Breast epithelium (tissue), 3 donors: ENCODE measurements around the gene FAM174C.
A peak's percentile ranks its signal among the peaks of the same experiment; 100 is the strongest.

Source experiments
- POLR2A ChIP-seq: fragments of 450-650 bp; IDR thresholded peaks from one replicate; pipeline ENCODE4 v1.6.1; 2016; ENCODE audit warnings: antibody characterized with exemption, mild to moderate bottlenecking, moderate library complexity
- POLR2AphosphoS5 ChIP-seq, 3 donors: sonication (generic); formaldehyde crosslinking; IDR thresholded peaks; one replicate each; pipeline ENCODE4 v1.6.1; 2017; ENCODE audit warnings: antibody characterized with exemption in 3 of 3
- TF ChIP-seq, protein P1 (sequence below), 3 donors: fragments of 450-650 bp; IDR thresholded peaks; one replicate each; pipeline ENCODE4 v1.5.1; 2016 to 2017; ENCODE audit warnings: antibody characterized with exemption in 3 of 3, mild to moderate bottlenecking in 3 of 3, moderate library complexity in 3 of 3

DNA sequence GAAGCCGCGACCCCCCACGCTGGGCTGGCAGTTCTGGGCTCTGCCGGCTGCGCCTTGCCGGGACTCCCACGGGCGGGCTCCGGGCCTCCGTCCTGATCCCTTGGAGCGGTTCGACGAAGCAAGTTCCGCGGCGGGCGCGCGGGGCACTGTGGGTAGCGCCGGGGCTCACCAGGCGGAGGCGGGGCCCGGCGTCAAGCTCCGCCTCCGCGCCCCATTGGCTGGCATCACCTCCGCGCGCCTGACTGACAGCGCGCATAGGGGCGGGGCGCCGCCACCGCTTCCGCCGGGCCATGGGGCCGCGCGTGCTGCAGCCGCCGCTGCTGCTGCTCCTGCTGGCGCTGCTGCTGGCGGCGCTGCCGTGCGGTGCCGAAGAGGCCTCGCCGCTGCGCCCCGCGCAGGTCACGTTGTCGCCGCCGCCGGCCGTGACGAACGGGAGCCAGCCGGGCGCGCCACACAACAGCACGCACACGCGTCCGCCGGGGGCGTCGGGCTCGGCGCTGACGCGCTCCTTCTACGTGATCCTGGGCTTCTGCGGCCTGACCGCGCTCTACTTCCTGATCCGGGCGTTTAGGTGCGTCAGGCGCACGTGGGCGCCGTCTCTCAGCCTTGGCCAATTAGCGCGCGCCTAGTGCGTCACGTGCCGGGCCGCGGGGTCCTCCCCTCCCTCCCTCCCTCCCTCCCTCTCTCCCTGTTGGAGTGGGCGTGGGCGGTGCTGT, at the start of gene FAM174C:
- TF ChIP-seq POLR2AphosphoS5 (IDR thresholded peaks at IDR 0.05) (peak; percentile 14 to 55 (median 53)), POLR2A (peak; percentile 44)
- TF ChIP-seq, protein P1, sequence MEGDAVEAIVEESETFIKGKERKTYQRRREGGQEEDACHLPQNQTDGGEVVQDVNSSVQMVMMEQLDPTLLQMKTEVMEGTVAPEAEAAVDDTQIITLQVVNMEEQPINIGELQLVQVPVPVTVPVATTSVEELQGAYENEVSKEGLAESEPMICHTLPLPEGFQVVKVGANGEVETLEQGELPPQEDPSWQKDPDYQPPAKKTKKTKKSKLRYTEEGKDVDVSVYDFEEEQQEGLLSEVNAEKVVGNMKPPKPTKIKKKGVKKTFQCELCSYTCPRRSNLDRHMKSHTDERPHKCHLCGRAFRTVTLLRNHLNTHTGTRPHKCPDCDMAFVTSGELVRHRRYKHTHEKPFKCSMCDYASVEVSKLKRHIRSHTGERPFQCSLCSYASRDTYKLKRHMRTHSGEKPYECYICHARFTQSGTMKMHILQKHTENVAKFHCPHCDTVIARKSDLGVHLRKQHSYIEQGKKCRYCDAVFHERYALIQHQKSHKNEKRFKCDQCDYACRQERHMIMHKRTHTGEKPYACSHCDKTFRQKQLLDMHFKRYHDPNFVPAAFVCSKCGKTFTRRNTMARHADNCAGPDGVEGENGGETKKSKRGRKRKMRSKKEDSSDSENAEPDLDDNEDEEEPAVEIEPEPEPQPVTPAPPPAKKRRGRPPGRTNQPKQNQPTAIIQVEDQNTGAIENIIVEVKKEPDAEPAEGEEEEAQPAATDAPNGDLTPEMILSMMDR (IDR thresholded peaks at IDR 0.05): peak in 1 of 3 donors; percentile 13
